Ramos (cell line): Measurements from ENCODE around the gene PTPRG.

Experiments used
- in situ Hi-C: fragments of 300-500 bp; cut with MboI; formaldehyde crosslinking; loops from one replicate; pipeline ENCODE4 v1.14.3; 2022; ENCODE audit warnings: low sequenced_read_pairs; ENCODE audit not compliant: unreplicated experiment

The PTPRG gene

DNA sequence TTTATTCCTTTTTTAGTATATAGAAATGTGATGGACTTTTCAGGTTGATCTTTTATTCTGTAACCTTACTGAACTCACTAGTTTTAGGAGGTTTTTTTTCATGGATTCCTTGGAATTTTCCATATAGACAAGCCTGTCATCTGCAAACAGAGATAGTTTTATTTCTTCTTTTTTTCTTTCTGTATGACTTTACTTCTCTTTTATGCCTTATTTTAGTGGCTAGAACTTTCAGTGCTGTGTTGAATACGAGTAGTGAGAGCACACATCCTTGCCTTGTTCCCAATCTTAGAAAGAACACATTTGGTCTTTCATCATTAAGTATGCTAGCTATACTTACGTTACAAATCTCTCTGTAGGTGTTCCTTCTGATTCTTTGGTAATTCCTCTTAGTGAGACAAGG, 336.5 kb downstream of the PTPRG start:
- in situ Hi-C loops, result no loop called here

- in situ Hi-C loops, result no loop called here
Observed at GRCh38 chr3:61899700-61900462, 338.5 kb downstream of the PTPRG start.

- in situ Hi-C loops, result no loop called here
Observed at GRCh38 chr3:61901496-61901895, 340.1 kb downstream of the PTPRG start.

DNA sequence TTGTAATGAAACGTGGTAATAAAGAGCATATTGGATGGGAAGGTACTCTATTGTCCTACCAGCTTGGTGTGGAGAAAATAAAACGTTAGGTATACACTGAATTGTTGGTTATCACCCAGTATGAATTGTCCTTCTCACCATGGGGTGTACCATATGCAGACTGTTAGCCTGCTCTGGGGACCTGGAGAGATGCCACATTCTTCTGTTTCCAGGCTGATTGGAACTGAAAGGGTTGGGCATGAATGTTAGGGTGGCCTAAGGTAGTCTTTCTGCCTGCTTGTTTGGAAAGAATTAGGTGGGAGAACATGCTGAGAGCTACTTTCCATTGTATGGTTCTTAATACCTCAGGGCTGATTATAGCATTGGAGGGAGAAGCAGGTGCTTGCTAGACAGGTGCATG, 340.6 kb downstream of the PTPRG start:
- in situ Hi-C loops, result no loop called here

- in situ Hi-C loops, result no loop called here
Observed at GRCh38 chr3:61903074-61903473, 341.7 kb downstream of the PTPRG start.

DNA sequence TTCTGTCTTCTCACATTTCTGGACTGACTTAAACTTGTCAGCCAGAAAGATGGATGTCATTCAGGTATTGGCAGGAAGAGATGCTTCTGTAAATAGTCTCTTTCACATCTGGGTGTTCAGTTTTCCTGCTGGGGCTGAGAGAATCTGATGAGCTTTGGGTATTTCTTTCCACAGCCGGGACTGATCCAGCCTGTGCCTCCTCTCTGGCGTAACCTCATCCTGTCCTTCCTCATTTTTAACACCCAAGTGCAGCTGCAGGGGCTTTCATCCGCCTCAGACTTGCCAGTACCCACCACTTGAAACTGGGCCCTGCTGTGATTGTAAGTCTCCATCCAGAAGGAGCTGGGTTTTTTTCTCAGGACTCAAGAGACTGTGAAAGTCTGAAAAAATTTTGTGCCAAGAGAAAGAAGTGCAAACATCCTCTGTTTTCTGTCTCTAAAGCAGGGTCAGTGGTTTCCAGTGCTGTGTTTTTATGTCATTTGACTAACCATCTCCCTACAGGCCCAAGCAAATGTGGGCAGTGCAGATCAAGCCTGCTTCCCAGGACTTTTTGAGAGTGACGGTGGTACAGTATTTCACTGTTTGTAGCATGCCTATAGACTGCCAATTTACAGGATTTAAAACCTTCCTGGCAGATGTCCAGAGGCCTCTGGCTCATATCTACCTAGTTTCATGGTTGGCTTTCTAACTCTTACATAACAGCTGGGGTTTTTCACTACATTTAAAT, 342.7 kb downstream of the PTPRG start:
- in situ Hi-C loops, result no loop called here

GRCh38 chr3:61907210-61907795, 345.9 kb downstream of the PTPRG start:
- in situ Hi-C loops, result no loop called here

GRCh38 chr3:61908382-61908781, 347.0 kb downstream of the PTPRG start:
- in situ Hi-C loops, result no loop called here

DNA sequence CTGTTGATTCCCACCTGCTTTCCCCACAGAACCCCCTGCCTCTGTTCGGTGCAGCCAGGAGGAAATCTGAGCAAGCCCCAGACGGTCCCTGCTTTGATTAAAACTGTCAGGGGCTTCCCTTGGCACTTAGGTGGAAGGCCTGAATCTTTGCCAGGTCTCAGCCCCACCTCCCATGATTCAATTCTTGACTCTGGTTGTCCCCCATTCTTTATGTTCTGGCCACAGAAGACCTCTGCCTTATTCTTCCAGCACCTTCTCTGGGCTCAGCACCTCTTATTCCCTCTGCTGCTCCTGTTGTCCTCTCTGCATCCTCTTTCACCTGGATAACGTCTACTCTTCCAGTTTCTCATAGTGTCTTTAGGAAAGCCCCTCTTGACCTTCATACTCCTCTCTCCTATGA, 349.4 kb downstream of the PTPRG start:
- in situ Hi-C loops, result no loop called here

DNA sequence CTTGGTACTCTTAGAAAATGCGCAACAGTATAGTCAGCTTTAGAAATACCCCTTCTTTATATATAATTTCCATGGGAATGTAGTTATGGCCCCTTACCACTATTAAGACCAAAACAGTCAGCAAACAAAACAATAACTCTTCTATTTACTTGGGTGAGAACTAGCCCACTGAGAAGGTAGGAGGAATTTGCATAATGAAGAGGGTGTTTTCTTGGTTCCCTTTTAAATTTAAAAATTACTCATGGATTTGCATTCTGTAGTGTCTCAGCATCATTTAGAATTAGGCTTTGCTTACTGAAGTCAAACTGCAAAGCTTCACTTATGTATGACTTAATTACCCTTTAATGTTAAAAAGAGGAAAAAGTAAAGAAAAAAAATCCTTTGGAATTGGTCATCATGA, 350.8 kb downstream of the PTPRG start:
- in situ Hi-C loops, result no loop called here

DNA sequence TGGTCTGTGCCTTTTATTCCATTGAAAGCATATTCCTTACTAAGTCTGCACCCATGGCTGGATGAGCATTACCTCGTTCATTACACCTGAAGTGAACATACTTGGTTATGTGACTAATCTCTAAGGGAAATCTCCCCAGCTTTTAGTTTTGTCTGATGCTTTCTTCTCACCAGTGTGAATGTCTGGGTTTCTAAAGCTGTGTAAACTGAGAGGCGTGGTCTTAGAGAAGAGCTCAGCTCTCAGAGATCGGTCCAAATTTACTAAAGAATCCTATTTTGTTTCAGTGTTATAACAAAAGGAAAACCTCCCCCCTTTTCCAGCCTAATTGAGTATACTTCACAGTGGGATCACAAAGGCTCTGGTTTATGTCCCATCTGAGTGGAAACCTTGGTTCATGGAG, 352.3 kb downstream of the PTPRG start:
- in situ Hi-C loops, result no loop called here

GRCh38 chr3:61914276-61914675, 352.9 kb downstream of the PTPRG start:
- in situ Hi-C loops, result no loop called here

DNA sequence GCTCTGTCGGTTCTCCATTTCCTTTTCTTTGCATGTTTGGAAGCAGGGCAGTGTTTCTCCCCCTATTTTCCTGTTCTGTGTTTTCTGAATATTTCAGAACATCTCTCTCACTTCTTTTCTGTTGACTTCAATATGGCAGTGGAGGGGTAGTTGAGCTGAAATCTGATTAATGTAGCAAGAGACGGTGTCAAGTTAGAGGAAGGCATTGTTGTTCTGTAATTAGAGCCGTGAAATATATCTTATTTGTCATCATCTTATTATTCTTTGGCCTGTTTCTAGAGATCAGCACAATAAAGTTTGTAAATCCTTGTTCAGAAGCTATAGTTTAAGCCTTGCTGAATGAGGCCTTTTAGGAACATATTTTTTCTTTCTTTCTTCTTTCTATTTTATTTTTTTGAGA, 353.9 kb downstream of the PTPRG start:
- in situ Hi-C loops, result no loop called here

GRCh38 chr3:61919371-61919770, 358.0 kb downstream of the PTPRG start:
- in situ Hi-C loops, result no loop called here

DNA sequence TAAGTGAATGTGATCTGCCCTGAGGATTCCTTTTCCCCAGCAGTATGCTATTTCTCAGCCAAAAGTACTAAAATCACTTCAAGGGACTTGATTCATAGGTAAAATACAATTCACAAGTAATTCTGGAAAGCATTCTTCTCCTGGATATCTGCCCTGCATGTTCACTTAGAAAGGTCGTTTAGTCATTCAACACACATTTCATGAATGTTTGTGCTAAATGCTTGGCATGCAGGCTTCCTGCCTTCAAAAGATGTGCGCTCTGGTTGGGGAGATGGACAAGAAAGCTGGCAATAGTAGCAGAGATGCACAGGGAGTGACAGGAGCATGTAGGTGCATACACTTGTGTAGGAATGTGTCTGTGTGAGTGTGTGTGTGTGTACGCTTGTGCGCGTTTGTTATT, 360.7 kb downstream of the PTPRG start:
- in situ Hi-C loops, result no loop called here

- in situ Hi-C loops, result no loop called here
Observed at GRCh38 chr3:61924090-61924735, 362.8 kb downstream of the PTPRG start.

DNA sequence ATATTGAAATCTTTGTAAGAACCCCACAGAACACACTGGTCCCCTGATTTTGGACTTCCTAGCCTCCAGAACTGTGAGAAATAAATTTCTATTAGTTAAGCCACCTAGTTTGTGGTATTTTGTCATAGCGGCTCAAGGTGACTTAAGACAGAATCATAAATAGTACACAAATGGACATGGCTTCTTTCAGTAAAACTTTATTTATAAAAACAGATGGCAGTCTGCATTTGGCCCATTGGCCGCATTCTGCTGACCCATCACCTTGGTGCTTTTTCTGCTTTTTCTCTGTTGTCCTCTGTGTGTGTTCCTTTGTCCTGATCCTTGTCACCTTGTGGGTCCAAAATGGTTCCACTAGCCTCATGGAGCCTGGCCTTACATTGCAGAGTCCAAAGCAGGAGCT, 363.6 kb downstream of the PTPRG start:
- in situ Hi-C loops, result loop anchor here (25.0 kb wide), 1 partner anchor 363 kb away; the partner anchor contains the start of gene PTPRG

DNA sequence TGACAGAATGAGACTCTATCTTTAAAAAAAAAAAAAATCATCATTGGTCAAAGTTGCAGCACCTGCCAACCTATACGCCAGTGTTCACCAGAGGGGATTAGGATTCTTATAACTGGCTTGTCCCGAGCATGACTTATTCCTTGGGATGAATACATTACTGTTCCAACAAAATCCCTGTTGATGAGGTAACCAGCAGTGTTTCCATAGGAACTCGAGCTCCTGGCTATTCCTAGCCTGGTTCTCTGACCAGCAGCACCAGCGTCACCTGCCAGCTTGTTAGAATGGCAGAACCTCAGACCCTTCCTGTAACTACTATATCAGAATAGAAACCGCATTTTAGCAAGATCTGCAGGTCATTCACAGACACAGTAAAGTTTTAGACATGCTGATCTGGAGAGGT, 364.4 kb downstream of the PTPRG start:
- in situ Hi-C loops, result loop anchor here (25.0 kb wide), 1 partner anchor 363 kb away; the partner anchor contains the start of gene PTPRG

GRCh38 chr3:61926923-61927322, 365.6 kb downstream of the PTPRG start:
- in situ Hi-C loops, result loop anchor here (25.0 kb wide), 1 partner anchor 365 kb away; the partner anchor contains the start of gene PTPRG

DNA sequence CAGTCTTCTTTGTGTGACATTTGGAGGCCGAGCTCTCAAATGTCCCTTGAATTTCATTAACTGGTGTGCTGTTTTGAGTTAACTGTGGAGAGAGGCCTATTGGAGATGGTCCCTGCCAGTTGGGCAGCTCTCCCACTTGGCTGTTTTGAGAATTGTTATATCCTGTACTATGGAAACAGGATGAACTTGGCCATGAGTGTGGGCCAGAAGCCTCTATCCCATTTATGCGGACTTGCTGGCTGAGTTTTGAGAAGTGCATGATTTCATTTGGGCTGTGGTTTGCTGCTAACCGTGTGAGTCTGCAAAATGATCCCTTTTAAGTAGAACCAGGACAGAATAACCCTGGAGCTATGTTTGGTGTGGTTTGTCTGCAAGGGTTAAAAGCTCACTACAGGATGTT, 366.0 kb downstream of the PTPRG start:
- in situ Hi-C loops, result loop anchor here (25.0 kb wide), 1 partner anchor 365 kb away; the partner anchor contains the start of gene PTPRG

- in situ Hi-C loops, result loop anchor here (25.0 kb wide), 1 partner anchor 366 kb away; the partner anchor contains the start of gene PTPRG
Observed at GRCh38 chr3:61928039-61928438, 366.7 kb downstream of the PTPRG start.
